ENCODE data around the gene LZTFL1.

The LZTFL1 gene

DNA sequence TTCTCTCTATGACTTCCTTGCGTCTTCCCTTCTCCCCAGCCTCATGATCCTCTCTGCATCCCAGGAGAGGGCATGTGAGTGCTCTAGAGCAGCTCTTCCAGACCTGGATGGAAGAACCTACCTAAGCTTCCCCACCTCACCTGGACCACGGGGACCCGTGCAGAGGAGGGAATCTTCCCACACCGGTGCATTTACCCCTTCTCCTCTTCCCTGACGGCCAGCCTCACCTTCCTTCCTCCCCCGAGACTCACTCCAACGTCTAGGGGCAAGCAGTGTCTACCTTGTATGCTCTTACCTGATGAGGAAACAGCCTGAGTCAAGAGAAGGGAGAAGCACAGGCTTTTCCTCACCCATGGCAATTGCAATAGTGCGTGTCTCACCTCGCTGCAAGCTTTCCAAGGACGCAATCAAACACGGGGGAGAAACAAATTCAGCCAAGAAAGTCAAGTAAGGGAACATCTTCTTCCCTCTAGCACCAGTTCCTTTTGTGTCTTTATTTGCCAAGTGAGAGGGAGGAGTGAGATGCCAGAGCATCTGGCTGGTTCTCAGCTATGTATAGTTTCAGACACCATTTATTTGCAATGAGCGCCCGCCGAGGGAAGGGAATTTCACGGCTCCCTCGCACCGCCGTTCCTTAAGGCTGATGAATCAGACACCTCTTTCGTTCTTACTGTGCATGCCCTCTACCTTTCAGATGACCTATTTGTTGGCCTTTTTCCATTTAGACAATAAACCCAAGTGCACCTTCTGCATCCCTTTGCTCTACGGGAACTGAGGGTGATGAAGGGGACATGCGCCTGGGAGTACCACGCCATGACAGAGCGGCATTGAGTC, 42.7 kb upstream of the LZTFL1 start:
- H3K4me3 ChIP-seq (ENCODE audit: low read depth, low read length): no peak overlapping the region
- DNase-seq (ENCODE audit: low read depth): peak; percentile 73

GRCh38 chr3:45881078-45882022, 39.4 kb upstream of the LZTFL1 start:
- TF ChIP-seq CTCF (IDR thresholded peaks at IDR 0.05; ENCODE audit: insufficient read depth, low read depth, low read length, missing control alignments): no peak
- peak; percentile 78 for DNase-seq (ENCODE audit: low read depth)
- no peak overlapping the region for H3K4me3 ChIP-seq (ENCODE audit: low read depth, low read length)

More for the DNA sequence above, 42.7 kb upstream of the LZTFL1 start:
- TF ChIP-seq CTCF (IDR thresholded peaks at IDR 0.05; ENCODE audit: insufficient read depth, low read depth, low read length, missing control alignments): no peak

DNA sequence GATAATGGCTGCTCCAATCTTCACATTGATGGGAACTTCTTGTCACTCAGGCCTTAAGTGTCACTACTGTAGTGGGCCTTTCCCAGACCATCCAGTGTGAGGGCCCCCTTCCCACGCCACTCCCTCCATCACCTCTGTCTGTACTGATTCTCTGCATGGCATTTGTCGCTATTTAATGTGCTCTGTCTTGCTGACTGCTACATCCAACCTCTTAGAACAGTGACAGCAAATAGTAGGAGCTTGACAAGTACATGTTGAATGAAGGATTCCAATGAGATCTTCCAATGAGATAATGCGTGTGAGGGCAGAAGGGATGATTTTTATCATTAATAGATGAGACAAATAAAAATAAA, 38.8 kb upstream of the LZTFL1 start:
- DNase-seq (ENCODE audit: low read depth): no peak
- H3K4me3 ChIP-seq (ENCODE audit: low read depth, low read length): no peak overlapping the region
- TF ChIP-seq CTCF (IDR thresholded peaks at IDR 0.05; ENCODE audit: insufficient read depth, low read depth, low read length, missing control alignments): no peak

GRCh38 chr3:45878124-45878523, 36.2 kb upstream of the LZTFL1 start:
- no peak for TF ChIP-seq CTCF (IDR thresholded peaks at IDR 0.05; ENCODE audit: insufficient read depth, low read depth, low read length, missing control alignments)
- peak; percentile 56 for DNase-seq (ENCODE audit: low read depth)

DNA sequence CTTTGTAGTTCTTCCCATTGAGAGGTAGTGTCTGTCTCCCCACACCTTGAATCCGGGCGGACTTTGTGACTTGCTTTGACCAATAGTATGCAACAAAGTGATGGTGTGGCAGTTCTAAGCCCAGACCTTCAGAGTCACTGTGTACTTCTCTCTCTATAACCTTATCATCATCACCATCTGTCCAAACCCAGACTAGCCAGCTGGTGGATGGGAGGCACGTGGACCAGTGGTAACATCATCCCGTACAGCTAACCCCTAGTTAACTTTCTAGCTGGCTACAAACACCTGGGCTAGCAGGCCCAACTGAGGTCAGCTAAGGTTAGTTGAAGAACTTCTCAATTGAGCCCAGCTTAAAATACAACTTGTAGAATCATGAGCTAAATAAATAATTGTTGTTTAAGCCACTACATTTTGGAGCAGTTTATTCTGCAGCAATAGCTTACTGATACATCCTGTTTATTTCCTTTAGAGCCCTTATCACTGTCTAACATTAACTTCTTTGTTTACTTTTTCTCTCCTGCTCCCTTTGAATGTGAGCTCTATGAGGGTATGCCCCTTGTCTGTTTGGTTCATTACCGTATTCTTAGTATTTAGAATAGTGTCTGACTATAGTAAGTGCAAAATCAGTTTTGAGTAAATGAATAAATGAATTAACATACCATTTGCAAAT, 32.9 kb upstream of the LZTFL1 start:
- DNase-seq (ENCODE audit: low read depth): no peak
- no peak overlapping the region for H3K4me3 ChIP-seq (ENCODE audit: low read depth, low read length)
- no peak for TF ChIP-seq CTCF (IDR thresholded peaks at IDR 0.05; ENCODE audit: insufficient read depth, low read depth, low read length, missing control alignments)

More at GRCh38 chr3:45878124-45878523, 36.2 kb upstream of the LZTFL1 start:
- no peak overlapping the region for H3K4me3 ChIP-seq (ENCODE audit: low read depth, low read length)

DNA sequence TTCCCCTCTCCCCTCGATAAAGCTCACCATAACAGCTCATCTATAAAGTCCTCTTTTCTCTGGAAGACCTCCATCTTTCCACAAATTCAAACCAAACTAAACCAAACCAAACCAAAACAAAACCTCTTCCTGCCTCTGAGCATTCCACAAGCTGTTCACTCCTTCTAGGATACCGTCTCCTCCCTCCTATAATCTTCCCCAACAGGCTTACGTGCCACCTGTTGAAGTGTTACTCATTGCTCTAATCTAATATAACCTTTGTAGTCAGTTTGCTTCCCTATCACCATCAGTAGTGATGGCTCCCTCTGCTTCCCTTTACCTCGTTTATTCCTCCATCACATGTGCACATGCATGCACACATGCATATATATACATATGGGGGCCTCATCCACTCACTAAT, 31.7 kb upstream of the LZTFL1 start:
- H3K4me3 ChIP-seq (ENCODE audit: low read depth, low read length): no peak overlapping the region
- TF ChIP-seq CTCF (IDR thresholded peaks at IDR 0.05; ENCODE audit: insufficient read depth, low read depth, low read length, missing control alignments): no peak
- DNase-seq (ENCODE audit: low read depth): no peak
